HepG2 (cell line): ENCODE data around the gene ARHGEF7. TPM values are rescaled to one million over a fixed set of nuclear protein-coding genes. Genes with fewer than 3 reads are reported as not detected.

Source experiments
- ATAC-seq: fragments of 200-7000 bp; cut with Tn5 transposase; 3 replicates; pipeline ENCODE4 v1.9.1; 2020; ENCODE audit warnings: mild to moderate bottlenecking, moderate library complexity
- BruUV-seq: library from RNA; stranded (reverse); fragments of 400-500 nt; replicated peaks from 2 replicates; lab custom pipeline; 2021; lab: Mats Ljungman, UMichigan
- CTCF ChIA-PET: fragments of 300-600 bp; formaldehyde crosslinking; extraction: SDS; loops from one replicate; lab custom pipeline; 2021; ENCODE audit warnings: low total read pairs, inconsistent platforms, low intra/inter-chr PET ratio; lab: Yijun Ruan, JAX
- POLR2A ChIA-PET: fragments of 350-600 bp; sonication (Branson Sonifier 250); formaldehyde crosslinking; loops from one replicate; lab custom pipeline; 2020; ENCODE audit warnings: antibody characterized with exemption, inconsistent platforms; lab: Yijun Ruan, JAX
- DNase-seq: peaks from one replicate; pipeline ENCODE4 v3.0.0-alpha.2; 2015; ENCODE audit warnings: low spot score
- FAIRE-seq: peaks from 3 replicates; lab custom pipeline; 2011; peaks lifted over from hg19 to GRCh38; lab: Jason Lieb, UNC
- H2AFZ ChIP-seq: one replicate; pipeline ENCODE4 v1.6.1; 2011; ENCODE audit warnings: low read length, inconsistent platforms
- H3K27ac ChIP-seq: fragments of 300-600 bp; 3 replicates; pipeline ENCODE4 v1.8.0; 2011; ENCODE audit warnings: mixed run types, mild to moderate bottlenecking, mixed read lengths, low read length, inconsistent platforms; ENCODE audit not compliant: insufficient read depth; ENCODE audit errors: extremely low read length
- H3K27me3 ChIP-seq, 2 experiments: fragments of 200-600 bp in 1 of 2; 2 replicates in 1 of 2; 3 replicates in 1 of 2; pipeline versions ENCODE4 v1.6.0 to v1.8.0; 2011; ENCODE audit warnings: low read length in 2 of 2, mild to moderate bottlenecking in 2 of 2, moderate library complexity in 2 of 2, inconsistent platforms in 1 of 2; ENCODE audit not compliant: insufficient read depth in 2 of 2, control insufficient read depth in 1 of 2
- H3K36me3 ChIP-seq, 2 experiments: fragments of 200-600 bp in 1 of 2; replicated peaks in 1 of 2; 2 replicates in 1 of 2; 3 replicates in 1 of 2; pipeline versions ENCODE4 v1.5.1 to v1.8.0; 2011; ENCODE audit warnings: low read length in 2 of 2, inconsistent platforms in 1 of 2; ENCODE audit not compliant: insufficient read depth in 2 of 2, control insufficient read depth in 1 of 2
- H3K4me1 ChIP-seq: 2 replicates; pipeline ENCODE4 v1.5.1; 2012; ENCODE audit warnings: low read length, inconsistent platforms; ENCODE audit not compliant: insufficient read depth
- H3K4me2 ChIP-seq: 2 replicates; pipeline ENCODE4 v1.6.0; 2011; ENCODE audit warnings: low read depth, low read length, inconsistent platforms
- H3K4me3 ChIP-seq, 3 experiments: fragments of 200-600 bp in 1 of 3; sonication (generic), shearing (Covaris generic) in 1 of 3; replicated peaks in 1 of 3; 2 replicates each; pipeline ENCODE4 v1.5.1; 2011 to 2016; ENCODE audit warnings: low read length in 3 of 3, inconsistent platforms in 2 of 3, low read depth in 2 of 3, mild to moderate bottlenecking in 2 of 3, control low read depth in 1 of 3, mixed read lengths in 1 of 3; ENCODE audit not compliant: insufficient read depth in 1 of 3
- H3K79me2 ChIP-seq: one replicate; pipeline ENCODE4 v1.6.1; 2011; ENCODE audit warnings: low read length, inconsistent platforms; ENCODE audit not compliant: insufficient read depth
- H3K9ac ChIP-seq: 2 replicates; pipeline ENCODE4 v1.6.0; 2011; ENCODE audit warnings: mild to moderate bottlenecking, low read depth, low read length, inconsistent platforms; ENCODE audit not compliant: insufficient read depth
- H3K9me3 ChIP-seq: 2 replicates; pipeline ENCODE4 v1.5.1; 2012; ENCODE audit warnings: mild to moderate bottlenecking, low read length
- H4K20me1 ChIP-seq: 2 replicates; pipeline ENCODE4 v1.6.0; 2011; ENCODE audit warnings: inconsistent platforms, mild to moderate bottlenecking, low read length, moderate library complexity; ENCODE audit not compliant: insufficient read depth
- AKNA ChIP-seq: sonication (generic); formaldehyde crosslinking; IDR thresholded peaks from 2 replicates; pipeline ENCODE4 v1.4.0; 2020; ENCODE audit warnings: missing genetic modification reagents, borderline replicate concordance
- RBM22 ChIP-seq: fragments of 200-400 bp; formaldehyde crosslinking; optimal IDR thresholded peaks from 2 replicates; pipeline ENCODE3; 2017; ENCODE audit warnings: mild to moderate bottlenecking, low read length, moderate library complexity
- TBX3 ChIP-seq: fragments of 450-650 bp; IDR thresholded peaks from 2 replicates; pipeline ENCODE4 v1.6.1; 2017; ENCODE audit warnings: antibody characterized with exemption, mild to moderate bottlenecking, inconsistent platforms, borderline replicate concordance
- ZNF382 ChIP-seq: sonication (generic); formaldehyde crosslinking; IDR thresholded peaks from 2 replicates; pipeline ENCODE4 v1.5.0; 2020; ENCODE audit warnings: missing genetic modification reagents, mild to moderate bottlenecking, borderline replicate concordance
- ZNF720 ChIP-seq: sonication (generic); formaldehyde crosslinking; IDR thresholded peaks from 2 replicates; pipeline ENCODE4 v1.4.0; 2020; ENCODE audit warnings: missing genetic modification reagents
- ZSCAN21 ChIP-seq: sonication (generic); formaldehyde crosslinking; IDR thresholded peaks from 2 replicates; pipeline ENCODE4 v1.8.0; 2022; ENCODE audit warnings: mild to moderate bottlenecking, missing genetic modification reagents, moderate library complexity, borderline replicate concordance
- WGBS: methylation state at CpG from one replicate; pipeline ENCODE4 v1.1.6; 2017; ENCODE audit warnings: low lambda C conversion rate; 5-methylcytosine and 5-hydroxymethylcytosine counted together
- in situ Hi-C: cut with HindIII; loops from 2 replicates; pipeline ENCODE4 v1.10.0; 2017; ENCODE audit warnings: low pct_unique_long_range_greater_than_20kb; ENCODE audit not compliant: extremely low pct_ligation_motif_present
- intact Hi-C: fragments of 100-400 bp; cut with micrococcal nuclease; formaldehyde crosslinking; loops from one replicate; pipeline ENCODE4 v1.10.0; 2022; ENCODE audit not compliant: unreplicated experiment
- polyA plus RNA-seq, 8 experiments: library from polyadenylated mRNA; depleted of rRNA in 3 of 8; stranded (reverse) in 7 of 8; unstranded in 1 of 8; fragments of >200 nt; fragmentation: Illumina TruSeq in 4 of 8; extraction: Trizol in 4 of 8; gene quantifications; 2 replicates each; pipeline versions ENCODE4 v1.2.1 to v1.2.3, GENCODE V29; 2011 to 2016; ENCODE audit warnings: low read depth in 4 of 8, missing spikeins in 1 of 8, mixed read lengths in 1 of 8; ENCODE audit not compliant: insufficient read depth in 1 of 8
- total RNA-seq, 5 experiments: library from RNA; depleted of rRNA; stranded (reverse); fragments of >200 nt; fragmentation: Illumina TruSeq; extraction: Trizol; gene quantifications; 2 replicates each; pipeline ENCODE4 v1.2.3, GENCODE V29; 2016; ENCODE audit warnings: low read depth in 1 of 5

The ARHGEF7 gene
- total and polyA plus RNA-seq, 2 of the 13 experiments (the other 11 are each of a cell fraction or from before 2014, with no cell fraction given) = 15.7 to 22.3 TPM

GRCh38 chr13:111177081-111177711 is 62.1 kb downstream of the ARHGEF7 start:
- 99% methylated on average over 8 of the region's 14 CpGs for WGBS
- Histone ChIP-seq H3K4me2 (no peak overlapping the region), H3K4me1 (peaks cover 20% of the 10 kb centered on the region), H3K27ac (no peak overlapping the region), H3K79me2 (peaks cover 87% of the 10 kb centered on the region), H3K4me3 (no peak overlapping the region), H3K36me3 (peaks cover 4 to 17% of the 10 kb centered on the region in 2 experiments; a peak in 4 of 5 replicates), H3K9ac (no peak overlapping the region), H3K27me3 (no peaks in the 10 kb centered on the region), H4K20me1 (peaks cover 23% of the 10 kb centered on the region; the same call in 1 of the 2 replicates), H2AFZ (no peak overlapping the region), H3K9me3 (no peaks in the 10 kb centered on the region)
- intact Hi-C loops = no loop called here
- POLR2A ChIA-PET = no interaction called here
- CTCF ChIA-PET = no interaction called here
- no peak for DNase-seq
- TF ChIP-seq ZNF382 (CRISPR knock-in tag) (no peak), TBX3 (no peak), AKNA (CRISPR knock-in tag) (no peak), ZSCAN21 (CRISPR knock-in tag) (no peak), ZNF720 (no peak), RBM22 (peak; percentile 24)
- in situ Hi-C loops = no loop called here
- no peak for FAIRE-seq
- peak; percentile 58 for ATAC-seq
- BruUV-seq = no TSS peak
